SK-N-SH (cell line): Measurements from ENCODE around the gene HRH2.

ENCODE experiments used
- CTCF ChIP-seq: fragments of 200-600 bp; sonication (generic); IDR thresholded peaks from 2 replicates; pipeline ENCODE4 v1.6.1; 2017; ENCODE audit warnings: antibody characterized with exemption, mild to moderate bottlenecking, moderate library complexity
- ELF1 ChIP-seq: IDR thresholded peaks from 2 replicates; pipeline ENCODE4 v1.4.0; 2012
- EP300 ChIP-seq, 2 experiments: IDR thresholded peaks; 2 replicates each; pipeline versions ENCODE4 v1.4.0 to v1.6.1; 2012; ENCODE audit warnings: borderline replicate concordance in 1 of 2, low read depth in 1 of 2, low read length in 1 of 2
- POLR2AphosphoS5 ChIP-seq: IDR thresholded peaks from 2 replicates; pipeline ENCODE4 v1.6.1; 2012; ENCODE audit warnings: low read depth, low read length
- RCOR1 ChIP-seq: fragments of 150-350 bp; IDR thresholded peaks from 2 replicates; pipeline ENCODE4 v1.6.1; 2017; ENCODE audit warnings: antibody characterized with exemption, low read length
- RXRA ChIP-seq: IDR thresholded peaks from 2 replicates; pipeline ENCODE4 v1.4.0; 2012; ENCODE audit warnings: low read depth, mild to moderate bottlenecking, borderline replicate concordance
- TAF1 ChIP-seq: IDR thresholded peaks from 2 replicates; pipeline ENCODE4 v1.6.1; 2012; ENCODE audit warnings: low read depth, mild to moderate bottlenecking, low read length, moderate library complexity, borderline replicate concordance
- TF ChIP-seq, protein P1 (sequence below): IDR thresholded peaks from 2 replicates; pipeline ENCODE4 v1.4.0; 2012; ENCODE audit warnings: low read depth

DNA sequence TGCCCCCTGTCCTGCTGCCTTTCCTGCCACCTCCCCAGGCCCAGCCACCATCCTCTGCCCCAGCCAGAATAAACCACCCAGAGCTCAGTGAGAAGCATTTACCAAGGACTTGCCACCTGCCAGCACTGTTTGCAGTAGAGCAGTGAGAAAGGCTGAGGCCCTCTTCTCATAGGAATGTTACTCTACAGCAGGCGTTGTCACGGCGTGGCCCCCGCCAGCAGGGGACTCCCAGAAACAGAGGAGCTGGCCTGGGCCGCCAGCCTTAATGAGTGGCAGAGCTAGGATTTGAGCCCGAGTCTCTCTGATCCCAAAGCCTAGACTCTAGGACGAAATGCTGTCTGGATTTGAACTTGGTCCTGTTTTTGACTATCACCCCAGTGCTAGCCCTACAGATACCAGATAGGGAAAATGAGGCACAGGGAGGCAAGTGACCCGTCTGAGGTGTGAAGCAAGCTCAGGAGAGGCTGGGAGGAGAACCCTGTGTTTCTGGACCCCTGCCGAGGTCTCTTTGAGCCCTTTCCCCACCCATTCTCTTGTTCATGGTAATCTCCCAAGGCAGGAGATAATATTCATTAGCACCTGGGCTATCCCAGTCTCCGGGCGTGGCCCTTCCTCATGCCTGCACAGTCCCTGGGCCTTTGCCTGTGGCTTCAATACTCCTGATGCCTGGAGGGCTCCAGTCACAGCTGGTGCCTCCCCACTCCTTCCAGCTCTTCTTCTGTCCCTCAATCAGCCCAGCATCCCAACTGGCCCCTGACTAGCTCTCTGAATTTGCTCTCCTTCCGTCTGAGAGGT lies 30.7 kb downstream of the HRH2 start:
- TF ChIP-seq CTCF (no peak), EP300 (IDR thresholded peaks at IDR 0.05; ENCODE audit: borderline replicate concordance in 1 of 2, low read depth in 1 of 2, low read length in 1 of 2) (no peak), POLR2AphosphoS5 (no peak), TAF1 (no peak), ELF1 (no peak), RCOR1 (no peak), RXRA (no peak)
- TF ChIP-seq, protein P1, sequence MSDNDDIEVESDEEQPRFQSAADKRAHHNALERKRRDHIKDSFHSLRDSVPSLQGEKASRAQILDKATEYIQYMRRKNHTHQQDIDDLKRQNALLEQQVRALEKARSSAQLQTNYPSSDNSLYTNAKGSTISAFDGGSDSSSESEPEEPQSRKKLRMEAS: no peak
